MCF 10A (cell line): ENCODE measurements around the gene ZNF286A. TPM values are rescaled to one million over a fixed set of nuclear protein-coding genes. Genes with fewer than 3 reads are reported as not detected.
"Not testable (repeated sequence)": the region's sequence is repeated elsewhere in the genome, so short reads cannot be mapped to it uniquely, and the experiment has no call there.

ENCODE experiments used
- BruUV-seq: library from RNA; stranded (reverse); fragments of 400-500 nt; replicated peaks from 2 replicates; lab custom pipeline; 2021; lab: Mats Ljungman, UMichigan
- CTCF ChIA-PET: fragments of 300-600 bp; sonication (Branson Sonifier 250); formaldehyde crosslinking; extraction: SDS; loops from one replicate; lab custom pipeline; 2021; ENCODE audit warnings: antibody characterized with exemption, inconsistent platforms; lab: Yijun Ruan, JAX
- POLR2A ChIA-PET: fragments of 300-600, 350-650 bp; sonication (Branson Sonifier 250); formaldehyde crosslinking; extraction: SDS; loops from one replicate; lab custom pipeline; 2020; ENCODE audit warnings: antibody characterized with exemption, inconsistent platforms; lab: Yijun Ruan, JAX
- DNase-seq: peaks from one replicate; pipeline ENCODE4 v3.0.0-alpha.2; 2018; ENCODE audit not compliant: unreplicated experiment
- H3K27ac Mint-ChIP-seq: one replicate; pipeline ENCODE4 v1.8.0; 2022; ENCODE audit warnings: mild to moderate bottlenecking, low read depth, mixed read lengths; ENCODE audit not compliant: unreplicated experiment
- H3K27me3 Mint-ChIP-seq: one replicate; pipeline ENCODE4 v1.8.0; 2022; ENCODE audit warnings: mixed read lengths; ENCODE audit not compliant: insufficient read depth, unreplicated experiment
- H3K36me3 Mint-ChIP-seq: one replicate; pipeline ENCODE4 v1.8.0; 2022; ENCODE audit warnings: mild to moderate bottlenecking, moderate library complexity, mixed read lengths; ENCODE audit not compliant: insufficient read depth, unreplicated experiment
- H3K4me1 Mint-ChIP-seq: one replicate; pipeline ENCODE4 v1.8.0; 2022; ENCODE audit warnings: mixed read lengths; ENCODE audit not compliant: insufficient read depth, unreplicated experiment
- H3K4me3 Mint-ChIP-seq: one replicate; pipeline ENCODE4 v1.8.0; 2022; ENCODE audit warnings: mild to moderate bottlenecking, moderate library complexity, mixed read lengths; ENCODE audit not compliant: unreplicated experiment
- H3K9me3 Mint-ChIP-seq: one replicate; pipeline ENCODE4 v1.8.0; 2022; ENCODE audit warnings: mixed read lengths; ENCODE audit not compliant: unreplicated experiment
- intact Hi-C: fragments of 100-400 bp; cut with micrococcal nuclease; formaldehyde crosslinking; loops from 2 replicates; pipeline ENCODE4 v1.14.1; 2022
- total RNA-seq: library from RNA; stranded (reverse); gene quantifications from 2 replicates; pipeline ENCODE4 v1.2.3, GENCODE V29; 2022
- TF ChIP-seq, protein P1 (sequence below): fragments of 200-600 bp; IDR thresholded peaks from one replicate; pipeline ENCODE4 v1.8.0; 2022; ENCODE audit warnings: antibody characterized with exemption, mild to moderate bottlenecking; ENCODE audit not compliant: unreplicated experiment

ZNF286A gene
- total RNA-seq, 1 experiment from 2014 or later: 25.7 TPM

DNA sequence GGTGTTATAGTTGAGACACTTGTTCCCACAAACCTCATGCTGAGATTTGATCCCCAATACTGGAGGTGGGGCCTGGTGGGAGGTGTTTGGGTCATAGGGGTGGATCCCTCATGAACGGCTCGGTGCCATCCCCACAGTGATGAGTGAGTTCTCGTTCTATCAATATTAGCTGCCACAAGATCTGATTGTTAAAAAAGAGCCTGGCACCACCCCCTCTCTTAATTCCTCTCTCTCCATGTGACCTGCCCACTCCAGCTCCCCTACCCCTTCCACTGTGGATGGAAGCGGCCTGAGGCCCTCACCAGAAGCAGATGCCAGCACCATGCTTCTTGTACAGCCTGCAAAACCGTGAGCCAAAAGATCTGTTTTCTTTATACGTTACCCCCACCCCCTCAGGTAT is 46.6 kb upstream of the ZNF286A start:
- Mint-ChIP-seq H3K9me3 (no peaks in the 10 kb centered on the region), H3K27me3 (no peaks in the 10 kb centered on the region), H3K4me3 (no peak overlapping the region), H3K36me3 (peaks cover 28% of the 10 kb centered on the region), H3K27ac (no peak overlapping the region), H3K4me1 (peaks cover 30% of the 10 kb centered on the region)
- POLR2A ChIA-PET: interaction anchor here (1.0 to 5.1 kb wide), 2 partner anchors 7 to 422 kb away, joined by 3 to 109 read pairs; no protein-coding TSS in a partner anchor
- intact Hi-C loops: no loop called here
- TF ChIP-seq, protein P1, sequence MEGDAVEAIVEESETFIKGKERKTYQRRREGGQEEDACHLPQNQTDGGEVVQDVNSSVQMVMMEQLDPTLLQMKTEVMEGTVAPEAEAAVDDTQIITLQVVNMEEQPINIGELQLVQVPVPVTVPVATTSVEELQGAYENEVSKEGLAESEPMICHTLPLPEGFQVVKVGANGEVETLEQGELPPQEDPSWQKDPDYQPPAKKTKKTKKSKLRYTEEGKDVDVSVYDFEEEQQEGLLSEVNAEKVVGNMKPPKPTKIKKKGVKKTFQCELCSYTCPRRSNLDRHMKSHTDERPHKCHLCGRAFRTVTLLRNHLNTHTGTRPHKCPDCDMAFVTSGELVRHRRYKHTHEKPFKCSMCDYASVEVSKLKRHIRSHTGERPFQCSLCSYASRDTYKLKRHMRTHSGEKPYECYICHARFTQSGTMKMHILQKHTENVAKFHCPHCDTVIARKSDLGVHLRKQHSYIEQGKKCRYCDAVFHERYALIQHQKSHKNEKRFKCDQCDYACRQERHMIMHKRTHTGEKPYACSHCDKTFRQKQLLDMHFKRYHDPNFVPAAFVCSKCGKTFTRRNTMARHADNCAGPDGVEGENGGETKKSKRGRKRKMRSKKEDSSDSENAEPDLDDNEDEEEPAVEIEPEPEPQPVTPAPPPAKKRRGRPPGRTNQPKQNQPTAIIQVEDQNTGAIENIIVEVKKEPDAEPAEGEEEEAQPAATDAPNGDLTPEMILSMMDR: no peak
- CTCF ChIA-PET: no interaction called here
- no TSS peak for BruUV-seq
- DNase-seq: no peak

- H3K4me3 Mint-ChIP-seq, H3K27me3 Mint-ChIP-seq, CTCF ChIA-PET, BruUV-seq, DNase-seq, H3K27ac Mint-ChIP-seq, POLR2A ChIA-PET, H3K9me3 Mint-ChIP-seq, intact Hi-C loops: not testable (repeated sequence)
- peaks cover 17% of the 10 kb centered on the region for H3K36me3 Mint-ChIP-seq
- H3K4me1 Mint-ChIP-seq: peaks cover 33% of the 10 kb centered on the region
Observed at GRCh38 chr17:15654401-15654800, 45.2 kb upstream of the ZNF286A start.

DNA sequence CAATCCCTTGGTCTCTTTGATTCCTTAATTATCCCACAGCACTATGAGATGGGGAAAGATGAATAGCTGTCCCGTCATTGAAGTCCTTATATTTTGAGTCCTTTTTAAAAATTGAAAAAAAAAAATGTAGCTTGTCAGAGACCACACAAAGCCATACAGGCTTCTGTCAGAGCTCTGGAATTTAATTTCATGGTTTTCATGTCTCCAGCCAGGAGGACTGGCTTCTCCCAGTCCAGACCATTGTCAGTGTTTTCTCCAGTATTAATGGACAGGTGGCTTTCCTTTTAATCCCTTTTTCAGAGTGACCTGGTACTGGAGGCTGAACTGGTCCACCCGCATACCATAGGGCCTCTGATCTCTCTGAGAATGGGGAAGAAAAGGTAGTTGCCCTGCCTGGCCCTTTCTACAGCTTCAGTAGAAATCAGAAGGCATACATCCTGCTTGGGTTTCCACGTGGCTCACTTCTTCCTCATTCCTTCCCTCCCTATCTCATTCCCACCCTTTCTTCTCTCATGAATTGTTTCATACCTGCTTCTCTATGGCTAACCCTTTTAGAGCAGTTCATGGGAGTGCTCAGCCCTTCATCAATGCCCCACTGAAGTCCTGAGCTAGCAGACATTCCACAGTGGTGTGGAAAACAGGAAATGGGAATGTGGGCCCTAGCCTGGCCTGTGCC is 44.5 kb upstream of the ZNF286A start:
- intact Hi-C loops: no loop called here
- H3K4me3 Mint-ChIP-seq: no peak overlapping the region
- ChIA-PET CTCF (interaction anchor here (0.6 kb wide), 1 partner anchor 1416 kb away, joined by 4 read pairs; no protein-coding TSS in a partner anchor), POLR2A (no interaction called here)
- H3K4me1 Mint-ChIP-seq: peaks cover 34% of the 10 kb centered on the region
- H3K27me3 Mint-ChIP-seq: no peaks in the 10 kb centered on the region
- no peak overlapping the region for H3K27ac Mint-ChIP-seq
- peaks cover 15% of the 10 kb centered on the region for H3K36me3 Mint-ChIP-seq
- no peak for DNase-seq
- H3K9me3 Mint-ChIP-seq: no peaks in the 10 kb centered on the region
- TF ChIP-seq, protein P1: no peak
- no TSS peak for BruUV-seq

- peaks cover 26% of the 10 kb centered on the region for H3K36me3 Mint-ChIP-seq
- TF ChIP-seq, protein P1: no peak
- intact Hi-C loops: no loop called here
- no peaks in the 10 kb centered on the region for H3K9me3 Mint-ChIP-seq
- ChIA-PET CTCF (no interaction called here), POLR2A (interaction anchor here (0.6 to 6.7 kb wide), 4 partner anchors 8 to 290 kb away, joined by 3 to 109 read pairs (median 5); partner anchors contain the start of gene TRIM16)
- peak; percentile 66 for DNase-seq
- peaks cover 41% of the 10 kb centered on the region for H3K4me1 Mint-ChIP-seq
- H3K4me3 Mint-ChIP-seq: peak overlapping the region; percentile 12
- peak overlapping the region; percentile 93 for H3K27ac Mint-ChIP-seq
- no peaks in the 10 kb centered on the region for H3K27me3 Mint-ChIP-seq
- BruUV-seq: no TSS peak
Observed at GRCh38 chr17:15657868-15658267, 41.7 kb upstream of the ZNF286A start.
